K562 treated with DMSO at 1 percent for 48 hours (cell line): Measurements from ENCODE around the gene TOGARAM2. TPM values are rescaled to one million over a fixed set of nuclear protein-coding genes. Genes with fewer than 3 reads are reported as not detected.

ENCODE experiments used
- total RNA-seq: library from RNA; unstranded; fragments of 300-600 nt; gene quantifications from 2 replicates; pipeline ENCODE4 v1.2.3, GENCODE V29; 2022; ENCODE audit warnings: low replicate concordance; ENCODE audit errors: extremely low read depth

TOGARAM2 gene
- not detected in 2 replicates for total RNA-seq

DNA sequence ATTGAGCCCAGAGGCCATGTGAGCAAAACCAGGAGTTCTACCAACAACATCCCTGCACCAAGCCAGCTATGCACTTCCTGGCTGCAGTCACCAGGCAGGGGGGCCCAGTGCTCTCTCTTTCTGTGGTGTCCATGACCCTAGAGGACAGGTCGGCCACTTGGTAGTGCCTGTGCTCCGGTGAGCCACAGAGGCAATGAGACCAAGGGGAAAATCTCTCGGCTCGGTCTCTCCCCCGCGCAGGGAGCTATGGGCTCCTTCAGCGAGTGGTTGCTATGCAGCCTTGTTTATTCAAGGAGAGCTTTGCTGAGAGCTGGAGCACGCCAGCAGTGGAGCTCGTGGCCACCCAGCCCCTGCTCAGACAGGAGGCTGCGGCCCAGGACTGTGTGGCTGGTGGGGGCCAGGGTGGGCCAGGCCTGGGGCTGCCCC is at the start of gene TOGARAM2:
Gene TOGARAM2, plus strand, starts transcription at position 283 of the 426 bp plus-strand sequence. CDS start 13,537 bp downstream, outside the sequence.

DNA sequence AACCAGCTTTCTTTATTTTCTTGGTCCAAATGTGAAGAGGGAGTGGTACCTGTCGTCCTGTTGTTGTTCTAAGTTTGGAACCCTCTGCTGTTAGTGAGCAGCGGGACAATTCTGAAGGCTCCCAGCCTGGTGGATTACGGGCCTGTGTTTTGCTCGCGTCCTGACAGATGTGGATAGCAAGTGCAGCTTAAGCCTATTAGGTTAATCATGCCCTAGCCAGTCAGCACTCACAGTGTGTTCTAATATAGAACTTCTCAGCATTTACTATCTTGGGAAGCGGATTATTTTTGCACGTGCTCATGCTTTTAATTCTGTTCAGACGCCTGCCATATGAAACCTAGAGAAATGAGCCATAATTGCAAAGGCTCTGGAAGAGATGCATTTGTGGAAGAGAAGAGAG is 93.3 kb downstream of the TOGARAM2 start, which contains the start of gene PCARE:
Gene PCARE, minus strand, starts transcription at position 113 of the 400 bp plus-strand sequence. CDS start 262 bp downstream, outside the sequence.

Other genes with a start within 250 kb of the TOGARAM2 start
- gene PPP1CB, start 229.5 kb upstream of the TOGARAM2 start, total RNA-seq = not detected in 2 replicates
- gene SPDYA, start 170.5 kb upstream of the TOGARAM2 start, total RNA-seq = not detected in 2 replicates
- gene TRMT61B, start 111.0 kb upstream of the TOGARAM2 start, total RNA-seq = not detected in 2 replicates
- not detected in 2 replicates for gene WDR43, start 86.6 kb upstream of the TOGARAM2 start, total RNA-seq
- gene PCARE, start 93.2 kb downstream of the TOGARAM2 start, total RNA-seq = not detected in 2 replicates
- not detected in 2 replicates for gene CLIP4, start 134.1 kb downstream of the TOGARAM2 start, total RNA-seq